NCI-H1105 (cell line): ENCODE data around the gene ERO1A.

Source experiments
- DNase-seq: peaks from one replicate; lab custom pipeline; 2025; lab: John Stamatoyannopoulos, UW

ERO1A gene

GRCh38 chr14:52607061-52607460 is 88.3 kb downstream of the ERO1A start:
- no peak for DNase-seq

DNA sequence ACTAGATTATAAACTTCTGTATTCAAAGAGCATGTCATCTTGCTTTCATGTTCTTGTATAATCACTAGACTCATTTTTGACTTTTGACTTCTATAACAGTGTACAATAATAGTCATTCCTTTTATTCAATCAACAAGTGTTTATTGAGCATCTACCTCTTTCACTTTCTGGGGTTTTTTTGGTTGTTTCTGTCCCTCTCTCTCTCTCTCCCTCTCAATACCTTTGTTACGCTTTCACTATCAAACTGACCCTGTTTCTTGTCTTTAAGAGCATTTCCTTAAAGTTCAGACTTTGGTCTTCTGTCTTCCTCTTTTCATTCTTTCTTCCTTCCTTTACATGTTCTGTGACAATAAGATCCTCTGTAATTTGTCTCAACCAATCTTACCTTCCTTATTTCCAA is 93.2 kb downstream of the ERO1A start:
- no peak for DNase-seq

GRCh38 chr14:52599974-52600373 is 95.4 kb downstream of the ERO1A start:
- DNase-seq = no peak

DNA sequence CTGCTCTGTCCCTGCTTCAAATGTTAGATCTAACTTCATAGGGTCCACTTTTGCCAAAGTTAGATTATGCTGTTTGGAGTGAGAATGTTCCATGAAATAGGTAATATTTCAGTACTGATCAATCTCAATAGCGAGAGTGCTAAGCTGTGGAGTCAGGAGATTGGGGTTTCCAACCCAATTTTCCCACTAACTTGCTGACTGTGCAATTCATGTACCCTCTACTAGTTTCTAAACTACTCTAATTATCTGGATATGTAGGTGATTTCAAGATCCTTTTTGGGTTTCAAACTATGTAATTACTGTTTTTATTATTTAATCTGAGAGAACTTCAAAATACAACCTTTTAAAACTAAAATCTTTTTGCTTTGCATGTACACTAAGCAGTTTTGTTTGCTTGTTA is 96.8 kb downstream of the ERO1A start:
- DNase-seq = no peak

- no peak for DNase-seq
These were observed 98.5 kb downstream of the ERO1A start for GRCh38 chr14:52596861-52597260.

- DNase-seq = no peak
These were observed 99.0 kb downstream of the ERO1A start for GRCh38 chr14:52596320-52596719.

DNA sequence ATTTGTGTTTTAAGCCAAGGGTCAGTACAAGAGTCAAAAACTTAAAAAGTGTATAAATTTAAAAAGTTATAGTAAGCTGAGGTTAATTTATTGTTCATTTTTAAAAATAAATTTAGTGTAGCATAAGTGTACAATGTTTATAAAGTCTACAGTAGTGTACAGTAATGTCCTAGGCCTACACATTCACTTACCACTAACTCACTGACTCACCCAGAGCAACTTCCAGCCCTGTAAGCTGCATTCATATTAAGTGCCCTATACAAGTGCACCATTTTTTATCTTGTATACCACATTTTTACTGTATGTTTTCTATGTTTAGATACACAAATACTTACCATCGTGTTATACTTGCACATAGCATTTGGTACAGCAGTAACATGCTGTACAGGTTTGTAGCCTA is 105.0 kb downstream of the ERO1A start:
- DNase-seq = no peak
